B cell (primary cell): ENCODE data around the gene CXXC1. TPM values are rescaled to one million over a fixed set of nuclear protein-coding genes. Genes with fewer than 3 reads are reported as not detected.

Experiments used
- ATAC-seq: fragments of 200-7000 bp; cut with Tn5 transposase; one replicate; pipeline ENCODE4 v1.10.0; 2021; ENCODE audit warnings: low read depth, mild to moderate bottlenecking, moderate number of reproducible peaks, moderate library complexity
- CTCF ChIA-PET: fragments of 350-600 bp; sonication (Branson Sonifier 250); formaldehyde crosslinking; loops from one replicate; lab custom pipeline; 2021; ENCODE audit warnings: antibody characterized with exemption, inconsistent platforms; lab: Charles Lee
- POLR2A ChIA-PET: fragments of 350-600 bp; sonication (Branson Sonifier 250); formaldehyde crosslinking; loops from one replicate; lab custom pipeline; 2021; ENCODE audit warnings: antibody characterized with exemption; lab: Charles Lee
- DNase-seq: peaks from one replicate; pipeline ENCODE4 v3.0.0; 2013
- H2AFZ ChIP-seq: 2 replicates; pipeline ENCODE4 v1.6.1; 2012; ENCODE audit warnings: mild to moderate bottlenecking, low read depth, low read length; ENCODE audit not compliant: insufficient read depth, poor library complexity, severe bottlenecking
- H3K27ac ChIP-seq, 2 donors: 1 replicate in 1 of 2; 2 replicates in 1 of 2; pipeline ENCODE4 v1.5.1; 2012 to 2013; ENCODE audit warnings: low read length in 2 of 2, mild to moderate bottlenecking in 2 of 2, moderate library complexity in 1 of 2
- H3K27me3 ChIP-seq, 4 experiments: fragments of 200-600 bp in 1 of 4; sonication (generic) in 1 of 4; replicated peaks in 1 of 4; 1 replicate in 2 of 4; 2 replicates in 2 of 4; pipeline versions ENCODE4 v1.6.1 to v1.7.0; 2013 to 2016; ENCODE audit warnings: low read length in 3 of 4, mild to moderate bottlenecking in 2 of 4, mixed read lengths in 1 of 4, moderate library complexity in 1 of 4; ENCODE audit not compliant: insufficient read depth in 4 of 4, control insufficient read depth in 3 of 4; ENCODE audit errors: control extremely low read depth in 1 of 4
- H3K36me3 ChIP-seq, 2 experiments: replicated peaks in 1 of 2; 1 replicate in 1 of 2; 2 replicates in 1 of 2; pipeline versions ENCODE4 v1.6.1 to v1.7.1; 2013; ENCODE audit warnings: low read length in 1 of 2; ENCODE audit not compliant: insufficient read depth in 2 of 2, control insufficient read depth in 1 of 2; ENCODE audit errors: control extremely low read depth in 1 of 2, extremely low read depth in 1 of 2
- H3K4me1 ChIP-seq, 2 donors: fragments of 200-600 bp in 1 of 2; sonication (generic) in 1 of 2; 1 replicate in 1 of 2; 2 replicates in 1 of 2; pipeline versions ENCODE4 v1.5.1 to v1.6.1; 2013 to 2017; ENCODE audit warnings: low read length in 2 of 2; ENCODE audit not compliant: control insufficient read depth in 2 of 2, insufficient read depth in 2 of 2
- H3K4me2 ChIP-seq: replicated peaks from 2 replicates; pipeline ENCODE3; 2012; ENCODE audit warnings: mild to moderate bottlenecking, low read depth, low read length; ENCODE audit not compliant: poor library complexity, severe bottlenecking
- H3K4me3 ChIP-seq, 5 experiments: fragments of 200-600 bp in 1 of 5; sonication (generic) in 1 of 5; 1 replicate in 3 of 5; 2 replicates in 2 of 5; pipeline versions ENCODE4 v1.5.1 to v1.7.0; 2011 to 2016; ENCODE audit warnings: low read length in 4 of 5, mild to moderate bottlenecking in 4 of 5, low read depth in 2 of 5, control low read depth in 1 of 5, moderate library complexity in 1 of 5; ENCODE audit not compliant: insufficient read depth in 1 of 5; ENCODE audit errors: control extremely low read depth in 1 of 5, extremely low read depth in 1 of 5
- H3K79me2 ChIP-seq: fragments of 200-600 bp; sonication (generic); one replicate; pipeline ENCODE4 v1.6.0; 2016; ENCODE audit warnings: low read length; ENCODE audit not compliant: control insufficient read depth, insufficient read depth
- H3K9ac ChIP-seq: fragments of 200-600 bp; sonication (generic); 2 replicates; pipeline ENCODE4 v1.6.1; 2017; ENCODE audit warnings: mild to moderate bottlenecking, low read length, moderate library complexity
- H3K9me3 ChIP-seq, 3 donors: one replicate each; pipeline versions ENCODE4 v1.6.1 to v1.7.1; 2013; ENCODE audit warnings: low read length in 2 of 3; ENCODE audit not compliant: control insufficient read depth in 2 of 3, insufficient read depth in 1 of 3; ENCODE audit errors: control extremely low read depth in 1 of 3
- H4K20me1 ChIP-seq: 2 replicates; pipeline ENCODE4 v1.6.0; 2012; ENCODE audit warnings: mild to moderate bottlenecking, low read length; ENCODE audit not compliant: insufficient read depth, control insufficient read depth, poor library complexity, severe bottlenecking
- H3K27ac Mint-ChIP-seq: one replicate; pipeline ENCODE4 v1.8.0; 2021; ENCODE audit warnings: mixed read lengths
- H3K27me3 Mint-ChIP-seq: one replicate; pipeline ENCODE4 v1.8.0; 2021; ENCODE audit warnings: mixed read lengths
- H3K4me1 Mint-ChIP-seq: one replicate; pipeline ENCODE4 v1.8.0; 2021; ENCODE audit warnings: mixed read lengths
- H3K4me3 Mint-ChIP-seq: one replicate; pipeline ENCODE4 v1.8.0; 2021; ENCODE audit warnings: mixed read lengths
- H3K9me3 Mint-ChIP-seq: one replicate; pipeline ENCODE4 v1.8.0; 2022; ENCODE audit warnings: mixed read lengths; ENCODE audit not compliant: insufficient read depth
- CTCF ChIP-seq: fragments of 200-600 bp; IDR thresholded peaks from one replicate; pipeline ENCODE4 v1.8.0; 2022; ENCODE audit warnings: antibody characterized with exemption, mild to moderate bottlenecking
- EZH2 ChIP-seq: IDR thresholded peaks from 2 replicates; pipeline ENCODE4 v1.6.1; 2012; ENCODE audit warnings: borderline replicate concordance, low read depth, mild to moderate bottlenecking, moderate library complexity, low read length; ENCODE audit not compliant: insufficient read depth, poor library complexity, severe bottlenecking
- WGBS: methylation state at CpG from one replicate; pipeline ENCODE4 v1.1.5; 2013; ENCODE audit warnings: missing lambda C conversion rate; ENCODE audit not compliant: insufficient coverage; 5-methylcytosine and 5-hydroxymethylcytosine counted together
- intact Hi-C: fragments of 100-400 bp; cut with micrococcal nuclease; formaldehyde crosslinking; loops from one replicate; pipeline ENCODE4 v1.10.0; 2022
- polyA plus RNA-seq: library from polyadenylated mRNA; depleted of rRNA; stranded (reverse); fragments of >200 nt; gene quantifications from 2 replicates; pipeline ENCODE4 v1.2.3, GENCODE V29; 2012
- total RNA-seq, 2 donors: library from RNA; stranded (reverse); fragments of 120-200 nt in 1 of 2; gene quantifications; 1 replicate in 1 of 2; 2 replicates in 1 of 2; pipeline versions ENCODE4 v1.2.3 to v1.2.4, GENCODE V29; 2013 to 2022

CXXC1 gene
- total and polyA plus RNA-seq, 2 donors (not counting 1 experiment from before 2014, with no cell fraction given), result 157 to 306 TPM

DNA sequence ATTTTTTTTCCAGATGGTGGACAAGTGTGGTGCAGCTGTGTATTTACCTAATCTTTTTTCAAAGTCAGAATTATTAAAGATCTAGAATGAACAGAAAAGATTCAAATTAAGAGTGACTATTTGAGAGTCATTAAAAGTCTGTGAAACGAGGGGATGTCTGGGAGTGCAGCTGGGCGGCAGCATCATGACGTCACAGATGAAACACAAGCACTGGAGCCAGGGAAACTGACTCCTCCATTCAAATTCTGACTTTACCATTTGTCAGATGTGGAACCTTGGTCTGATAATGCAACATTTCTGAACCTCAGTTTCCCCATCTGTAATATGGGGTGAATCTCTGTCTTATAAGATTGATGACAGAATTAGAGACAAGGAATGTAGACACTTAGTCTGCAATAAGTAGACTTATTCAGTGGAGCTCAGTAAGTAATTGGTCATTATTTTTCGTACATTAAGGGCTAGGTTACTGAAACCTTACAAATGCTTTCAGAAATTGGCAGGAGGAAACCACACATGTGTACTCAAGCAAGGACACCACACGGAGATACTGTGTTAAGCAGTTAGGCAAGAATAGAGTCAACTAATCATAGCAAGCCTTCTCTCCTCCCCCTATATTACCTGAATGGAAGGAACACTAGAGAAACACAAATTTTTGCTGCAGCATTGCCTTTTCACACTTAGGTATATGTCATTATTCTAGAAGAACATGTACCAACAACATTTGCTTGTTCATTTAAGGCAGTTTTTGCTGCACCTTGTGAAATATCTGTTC lies 27.8 kb upstream of the CXXC1 start:
- Histone ChIP-seq H3K4me2 (peak overlapping the region; percentile 50), H2AFZ (no peak overlapping the region), H3K79me2 (no peaks in the 10 kb centered on the region), H3K36me3 (no peaks in the 10 kb centered on the region), H3K4me1 (peaks cover 58% of the 10 kb centered on the region in 2 donors), H4K20me1 (no peaks in the 10 kb centered on the region), H3K9me3 (no peaks in the 10 kb centered on the region), H3K9ac (peak overlapping the region; percentile 2), H3K27ac (no peak overlapping the region), H3K27me3 (no peaks in the 10 kb centered on the region), H3K4me3 (peak overlapping the region in 1 of 5 experiments; percentile 34)
- peak; percentile 66 for ATAC-seq
- TF ChIP-seq EZH2, result no peak
- TF ChIP-seq CTCF, result no peak
- Mint-ChIP-seq H3K4me3 (peak overlapping the region; percentile 46), H3K27me3 (no peaks in the 10 kb centered on the region), H3K4me1 (peaks cover 54% of the 10 kb centered on the region), H3K27ac (no peak overlapping the region), H3K9me3 (no peaks in the 10 kb centered on the region)
- ChIA-PET POLR2A (no interaction called here), CTCF (interaction anchor here (0.7 to 1.8 kb wide), 5 partner anchors 8 to 97 kb away, joined by 3 to 8 read pairs (median 3); no protein-coding TSS in a partner anchor)
- 80% methylated on average over 1 of the region's 5 CpGs for WGBS
- peak; percentile 57 for DNase-seq
- intact Hi-C loops, result no loop called here

DNA sequence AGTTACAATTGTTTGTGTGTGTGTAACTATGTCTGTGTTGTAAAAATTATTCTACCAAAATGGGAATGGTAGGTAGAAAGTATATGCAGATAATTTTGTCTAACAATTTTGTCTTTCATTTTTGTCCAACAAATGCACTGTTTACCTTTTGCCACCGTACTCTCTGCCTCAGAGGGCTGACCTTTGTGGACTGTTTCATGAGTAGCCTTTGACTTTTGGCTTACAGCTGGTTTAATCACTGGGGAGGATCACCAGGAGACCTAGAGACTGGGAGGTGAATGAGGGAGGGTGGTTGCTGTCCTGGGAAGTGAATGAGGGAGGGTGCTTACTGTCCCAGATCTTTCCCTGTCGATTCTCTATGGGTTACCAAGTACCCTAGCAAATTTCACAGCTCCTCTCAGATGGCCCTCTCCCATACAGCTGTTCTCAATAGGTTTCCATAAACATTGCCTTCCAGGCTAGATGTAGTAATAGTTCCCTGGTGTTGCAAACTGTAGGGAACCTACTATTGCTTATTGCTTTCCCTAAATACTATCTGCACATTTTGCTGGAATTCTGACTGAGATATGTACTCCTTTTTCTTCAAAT lies 26.5 kb upstream of the CXXC1 start:
- Mint-ChIP-seq H3K4me1 (peaks cover 55% of the 10 kb centered on the region), H3K27ac (no peak overlapping the region), H3K4me3 (peak overlapping the region; percentile 35), H3K27me3 (no peaks in the 10 kb centered on the region), H3K9me3 (no peaks in the 10 kb centered on the region)
- DNase-seq (no peak), ATAC-seq (no peak)
- no peak for TF ChIP-seq CTCF
- TF ChIP-seq EZH2, result no peak
- Histone ChIP-seq H3K9ac (no peak overlapping the region), H3K27me3 (no peaks in the 10 kb centered on the region), H3K27ac (no peak overlapping the region), H4K20me1 (no peaks in the 10 kb centered on the region), H3K4me3 (no peak overlapping the region), H3K79me2 (no peaks in the 10 kb centered on the region), H3K4me1 (peaks cover 58% of the 10 kb centered on the region in 2 donors), H2AFZ (no peak overlapping the region), H3K4me2 (peak overlapping the region; percentile 2), H3K9me3 (no peaks in the 10 kb centered on the region), H3K36me3 (no peaks in the 10 kb centered on the region)
- POLR2A ChIA-PET, result no interaction called here
- WGBS, result no CpG with 5 or more reads among the region's 2 CpGs
- CTCF ChIA-PET, result interaction anchor here (1.8 to 2.8 kb wide), 3 partner anchors 16 to 95 kb away, joined by 3 to 11 read pairs (median 6); no protein-coding TSS in a partner anchor
- intact Hi-C loops, result no loop called here
